BLaER1 (cell line): ENCODE measurements around the gene KLHL18.
"Not testable (repeated sequence)": the region's sequence is repeated elsewhere in the genome, so short reads cannot be mapped to it uniquely, and the experiment has no call there.

Experiments
- H3K27ac ChIP-seq: shearing (Covaris generic); formaldehyde crosslinking; 2 replicates; pipeline ENCODE4 v1.8.1; 2022
- H3K27me3 ChIP-seq: shearing (Covaris generic); formaldehyde crosslinking; 2 replicates; pipeline ENCODE4 v1.8.1; 2022
- H3K36me3 ChIP-seq: shearing (Covaris generic); formaldehyde crosslinking; 2 replicates; pipeline ENCODE4 v1.8.1; 2022
- H3K4me1 ChIP-seq: shearing (Covaris generic); formaldehyde crosslinking; 2 replicates; pipeline ENCODE4 v1.8.1; 2022
- H3K4me2 ChIP-seq: shearing (Covaris generic); formaldehyde crosslinking; 2 replicates; pipeline ENCODE4 v1.8.1; 2022
- H3K4me3 ChIP-seq: shearing (Covaris generic); formaldehyde crosslinking; 2 replicates; pipeline ENCODE4 v1.8.1; 2022
- H3K9ac ChIP-seq: shearing (Covaris generic); formaldehyde crosslinking; 2 replicates; pipeline ENCODE4 v1.8.1; 2022
- H3K9me3 ChIP-seq: shearing (Covaris generic); formaldehyde crosslinking; 2 replicates; pipeline ENCODE4 v1.8.1; 2022
- H4K20me1 ChIP-seq: shearing (Covaris generic); formaldehyde crosslinking; 2 replicates; pipeline ENCODE4 v1.8.1; 2022
- Cebpa-rat ChIP-seq: shearing (Covaris generic); IDR thresholded peaks from 2 replicates; pipeline ENCODE4 v1.8.1; 2022

The KLHL18 gene

GRCh38 chr3:47282424-47283192 is at the start of gene KLHL18, which contains the start of gene KIF9:
Gene KLHL18, plus strand, starts transcription at chr3:47282944. Its CDS starts 22 bp downstream, at chr3:47282966.
Gene KIF9, minus strand, starts transcription at chr3:47282799. Its CDS starts 5,425 bp downstream, at chr3:47277374.
- TF ChIP-seq Cebpa-rat = no peak
- peak within 1 kb of the TSS; percentile 89 for H3K9ac ChIP-seq
- peak within 1 kb of the TSS; percentile 94 for H3K4me2 ChIP-seq
- H3K4me3 ChIP-seq = peak within 1 kb of the TSS; percentile 93
- H4K20me1 ChIP-seq = peaks cover 24% of the 10 kb centered on the region; the same call in 1 of the 2 replicates
- H3K27me3 ChIP-seq = no peaks in the 10 kb centered on the region
- H3K9me3 ChIP-seq = no peaks in the 10 kb centered on the region
- H3K4me1 ChIP-seq = peaks cover 39% of the 10 kb centered on the region
- peaks cover 16% of the 10 kb centered on the region for H3K36me3 ChIP-seq
- H3K27ac ChIP-seq = peak within 1 kb of the TSS; percentile 93

GRCh38 chr3:47238017-47238416 is 44.7 kb upstream of the KLHL18 start:
- no peaks in the 10 kb centered on the region for H3K36me3 ChIP-seq
- no peak for TF ChIP-seq Cebpa-rat

GRCh38 chr3:47239929-47240328 is 42.8 kb upstream of the KLHL18 start:
- H3K36me3 ChIP-seq = peaks cover 5% of the 10 kb centered on the region; the same call in 1 of the 2 replicates
- no peaks in the 10 kb centered on the region for H3K9me3 ChIP-seq
- no peak overlapping the region for H3K9ac ChIP-seq
- no peak for TF ChIP-seq Cebpa-rat
- H4K20me1 ChIP-seq = no peaks in the 10 kb centered on the region
- no peak overlapping the region for H3K27ac ChIP-seq
- H3K4me1 ChIP-seq = no peaks in the 10 kb centered on the region
- no peak overlapping the region for H3K4me2 ChIP-seq
- no peak overlapping the region for H3K4me3 ChIP-seq
- H3K27me3 ChIP-seq = no peaks in the 10 kb centered on the region

More at GRCh38 chr3:47238017-47238416, 44.7 kb upstream of the KLHL18 start:
- no peak overlapping the region for H3K4me3 ChIP-seq
- H3K9me3 ChIP-seq = no peaks in the 10 kb centered on the region
- no peaks in the 10 kb centered on the region for H3K4me1 ChIP-seq
- no peak overlapping the region for H3K4me2 ChIP-seq
- H4K20me1 ChIP-seq = no peaks in the 10 kb centered on the region
- H3K27ac ChIP-seq = no peak overlapping the region
- H3K9ac ChIP-seq = no peak overlapping the region
- H3K27me3 ChIP-seq = no peaks in the 10 kb centered on the region

- H3K36me3 ChIP-seq = peaks cover 5% of the 10 kb centered on the region; the same call in 1 of the 2 replicates
- H3K27ac ChIP-seq = no peak overlapping the region
- H4K20me1 ChIP-seq = no peaks in the 10 kb centered on the region
- no peak overlapping the region for H3K4me3 ChIP-seq
- TF ChIP-seq Cebpa-rat = no peak
- H3K9me3 ChIP-seq = no peaks in the 10 kb centered on the region
- H3K4me2 ChIP-seq = no peak overlapping the region
- H3K9ac ChIP-seq = no peak overlapping the region
- no peaks in the 10 kb centered on the region for H3K4me1 ChIP-seq
- H3K27me3 ChIP-seq = no peaks in the 10 kb centered on the region
These were observed 39.2 kb upstream of the KLHL18 start for GRCh38 chr3:47243419-47244147.

GRCh38 chr3:47244531-47245100 is 38.1 kb upstream of the KLHL18 start:
- Histone ChIP-seq H3K4me2 (no peak overlapping the region), H3K4me1 (no peaks in the 10 kb centered on the region), H3K9ac (no peak overlapping the region), H3K27me3 (no peaks in the 10 kb centered on the region), H4K20me1 (no peaks in the 10 kb centered on the region), H3K9me3 (no peaks in the 10 kb centered on the region), H3K4me3 (no peak overlapping the region), H3K36me3 (peaks cover 5% of the 10 kb centered on the region; the same call in 1 of the 2 replicates), H3K27ac (no peak overlapping the region)
- TF ChIP-seq Cebpa-rat = no peak

- no peaks in the 10 kb centered on the region for H3K9me3 ChIP-seq
- no peaks in the 10 kb centered on the region for H3K4me1 ChIP-seq
- H3K4me2 ChIP-seq = no peak overlapping the region
- H3K27me3 ChIP-seq = no peaks in the 10 kb centered on the region
- no peak overlapping the region for H3K4me3 ChIP-seq
- H3K9ac ChIP-seq = no peak overlapping the region
- H4K20me1 ChIP-seq = no peaks in the 10 kb centered on the region
- TF ChIP-seq Cebpa-rat = no peak
- H3K36me3 ChIP-seq = peaks cover 5% of the 10 kb centered on the region; the same call in 1 of the 2 replicates
- H3K27ac ChIP-seq = no peak overlapping the region
These were observed 37.5 kb upstream of the KLHL18 start for GRCh38 chr3:47245271-47245670.

GRCh38 chr3:47247131-47248064 is 35.3 kb upstream of the KLHL18 start:
- no peak overlapping the region for H3K4me2 ChIP-seq
- no peaks in the 10 kb centered on the region for H4K20me1 ChIP-seq
- H3K9me3 ChIP-seq = no peaks in the 10 kb centered on the region
- peaks cover 5% of the 10 kb centered on the region; the same call in 1 of the 2 replicates for H3K36me3 ChIP-seq
- H3K27ac ChIP-seq = no peak overlapping the region
- H3K4me3 ChIP-seq = no peak overlapping the region
- H3K9ac ChIP-seq = no peak overlapping the region
- TF ChIP-seq Cebpa-rat = no peak
- H3K4me1 ChIP-seq = no peaks in the 10 kb centered on the region
- H3K27me3 ChIP-seq = no peaks in the 10 kb centered on the region

GRCh38 chr3:47250309-47251060 is 32.3 kb upstream of the KLHL18 start:
- H3K9me3 ChIP-seq = no peaks in the 10 kb centered on the region

GRCh38 chr3:47251085-47251484 is 31.7 kb upstream of the KLHL18 start:
- not testable (repeated sequence) for H3K27ac ChIP-seq, H3K27me3 ChIP-seq, H4K20me1 ChIP-seq, H3K4me1 ChIP-seq, H3K36me3 ChIP-seq, H3K9ac ChIP-seq, H3K9me3 ChIP-seq, H3K4me3 ChIP-seq, H3K4me2 ChIP-seq

More at GRCh38 chr3:47250309-47251060, 32.3 kb upstream of the KLHL18 start:
- H4K20me1 ChIP-seq = no peaks in the 10 kb centered on the region
- TF ChIP-seq Cebpa-rat = no peak
- H3K36me3 ChIP-seq = no peaks in the 10 kb centered on the region
- H3K4me2 ChIP-seq = no peak overlapping the region
- no peaks in the 10 kb centered on the region for H3K27me3 ChIP-seq
- H3K27ac ChIP-seq = no peak overlapping the region
- H3K9ac ChIP-seq = no peak overlapping the region
- no peaks in the 10 kb centered on the region for H3K4me1 ChIP-seq
- H3K4me3 ChIP-seq = no peak overlapping the region
